Heart right ventricle (tissue), 16 donors: Measurements from ENCODE around the gene INPP5A. TPM values are rescaled to one million over a fixed set of nuclear protein-coding genes. Genes with fewer than 3 reads are reported as not detected.

ENCODE experiments used
- ATAC-seq, 8 donors: fragments of 200-7000 bp; cut with Tn5 transposase; one replicate each; pipeline ENCODE4 v1.9.1; 2020; ENCODE audit warnings: mild to moderate bottlenecking in 8 of 8, moderate library complexity in 8 of 8, moderate number of reproducible peaks in 1 of 8
- DNase-seq, 2 donors: peaks; one replicate each; pipeline ENCODE4 v3.0.0-alpha.2; 2020
- H3K27ac ChIP-seq, 10 donors: fragments of 200-600 bp; sonication (generic) in 2 of 10; one replicate each; pipeline versions ENCODE4 v1.5.0 to v1.8.0; 2020 to 2022; ENCODE audit warnings: mild to moderate bottlenecking in 3 of 10
- H3K27me3 ChIP-seq, 7 donors: fragments of 200-600 bp; one replicate each; pipeline ENCODE4 v1.8.0; 2021 to 2022; ENCODE audit warnings: mild to moderate bottlenecking in 2 of 7
- H3K36me3 ChIP-seq, 9 donors: fragments of 200-600 bp; sonication (generic) in 1 of 9; one replicate each; pipeline versions ENCODE4 v1.5.0 to v1.8.0; 2020 to 2022; ENCODE audit warnings: mild to moderate bottlenecking in 2 of 9
- H3K4me1 ChIP-seq, 9 donors: fragments of 200-600 bp; sonication (generic) in 1 of 9; one replicate each; pipeline versions ENCODE4 v1.5.0 to v1.8.0; 2020 to 2022; ENCODE audit warnings: mild to moderate bottlenecking in 4 of 9
- H3K4me3 ChIP-seq, 10 donors: fragments of 200-600 bp; sonication (generic) in 2 of 10; one replicate each; pipeline versions ENCODE4 v1.5.0 to v1.8.0; 2020 to 2022; ENCODE audit warnings: mild to moderate bottlenecking in 7 of 10, moderate library complexity in 2 of 10
- H3K9me3 ChIP-seq, 11 donors: fragments of 200-600 bp in 10 of 11; sonication (generic) in 2 of 11; one replicate each; pipeline versions ENCODE4 v1.5.0 to v1.8.0; 2013 to 2022; ENCODE audit warnings: mild to moderate bottlenecking in 2 of 11, control low read depth in 1 of 11, moderate library complexity in 1 of 11
- CTCF ChIP-seq, 9 donors: fragments of 200-600 bp; sonication (generic) in 2 of 9; IDR thresholded peaks; one replicate each; pipeline versions ENCODE4 v1.5.0 to v1.8.0; 2021 to 2022; ENCODE audit warnings: antibody characterized with exemption in 9 of 9, mild to moderate bottlenecking in 5 of 9, moderate library complexity in 1 of 9
- WGBS, 2 donors: extraction: QIAGEN DNeasy Blood & Tissue Kit; methylation state at CpG; one replicate each; pipeline ENCODE4 v1.1.7; 2013; ENCODE audit warnings: inconsistent platforms in 1 of 2; 5-methylcytosine and 5-hydroxymethylcytosine counted together
- intact Hi-C, 10 donors: fragments of 100-400 bp; cut with DNase I; formaldehyde crosslinking; loops; one replicate each; pipeline versions ENCODE4 v1.11.1 to v1.14.2; 2022
- polyA plus RNA-seq, 2 donors: library from polyadenylated mRNA; stranded (reverse); fragments of 200-250 nt; gene quantifications; one replicate each; pipeline ENCODE4 v1.2.3, GENCODE V29; 2013
- total RNA-seq, 10 donors: library from RNA; stranded (reverse); fragmentation: NEBNext Ultra II Directional in 3 of 10; extraction: Animal tissue kit (Norgen Biotek cat#: 25700) in 3 of 10; gene quantifications; one replicate each; pipeline versions ENCODE4 v1.2.1 to v1.2.4, GENCODE V29; 2021 to 2023
- donor health status: Arrhythmogenic right ventricular cardiomyopathy.
- donor health status: ischemic (EF 13 %, LVEDD 7.1; RV severe dilation, severe dysfunction).
- donor health status: healthy with polysubstance abuse.
- donor health status: DM: no; HTN: yes; CAD: no.
- donor health status: DM: no; HTN: no; CAD: no.
- donor health status: ischemic (EF 25% LVEDD 6.9; RV normal size, moderate dysfunction).
- donor health status: ischemic (EF 25% LVEDD 5.7; RV mildly dilated, moderate dysfunction).
- donor health status: healthy.
- donor health status: DM: yes; HTN: yes; CAD: no.
- donor health status: Ischemic cardiomyopathy.
- donor health status: ischemic (EF 35%, LVEDD 5.7; RV mildly dilated, moderate dysfunction).
- donor health status: nonischemic (EF 11% LVEDD 7.7; RV severe dilation, severe dysfunction).
- donor health status: DM: yes; HTN: yes; CAD: no.
- donor health status: PGD.
- donor health status: ischemic (EF 29% LVEDD 5.4; RV normal size, mild dysfunction).
- donor health status: nonischemic (EF 23%, LVEDD 6.1; RV moderate dilation, normal function).

Gene INPP5A
- total and polyA plus RNA-seq, 12 donors: 30.4 to 122 (median 106) TPM

DNA sequence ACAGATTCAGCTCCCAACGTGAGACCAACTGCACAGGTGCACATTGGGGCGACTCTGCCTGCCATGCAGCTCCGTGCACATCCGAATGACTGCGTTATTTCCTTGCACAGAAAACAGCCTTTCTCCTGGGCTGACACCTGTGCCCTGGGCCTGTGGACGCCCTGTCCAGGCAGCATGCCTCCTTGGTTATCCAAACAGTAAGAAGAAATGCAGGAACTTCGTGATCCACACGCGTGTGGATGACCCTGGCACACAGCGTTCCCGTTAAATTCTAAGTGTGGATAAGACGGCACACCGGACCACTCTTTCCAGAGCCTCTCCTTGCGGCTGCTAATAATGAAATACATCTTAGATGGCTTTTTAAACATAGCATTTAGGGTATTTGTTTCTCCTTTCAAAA is 208.8 kb downstream of the INPP5A start:
- H3K9me3 ChIP-seq: no peaks in the 10 kb centered on the region
- no peak overlapping the region for H3K4me3 ChIP-seq
- no peak for TF ChIP-seq CTCF (IDR thresholded peaks at IDR 0.05)
- no peak for DNase-seq
- ATAC-seq: no peak
- H3K4me1 ChIP-seq: no peaks in the 10 kb centered on the region
- H3K36me3 ChIP-seq: peaks cover 0 to 57% (median 17%) of the 10 kb centered on the region in 9 donors
- no peaks in the 10 kb centered on the region for H3K27me3 ChIP-seq
- no peak overlapping the region for H3K27ac ChIP-seq
- 88 to 92% methylated on average over 14 of the region's 14 CpGs for WGBS, 2 donors
- intact Hi-C loops: no loop called here

DNA sequence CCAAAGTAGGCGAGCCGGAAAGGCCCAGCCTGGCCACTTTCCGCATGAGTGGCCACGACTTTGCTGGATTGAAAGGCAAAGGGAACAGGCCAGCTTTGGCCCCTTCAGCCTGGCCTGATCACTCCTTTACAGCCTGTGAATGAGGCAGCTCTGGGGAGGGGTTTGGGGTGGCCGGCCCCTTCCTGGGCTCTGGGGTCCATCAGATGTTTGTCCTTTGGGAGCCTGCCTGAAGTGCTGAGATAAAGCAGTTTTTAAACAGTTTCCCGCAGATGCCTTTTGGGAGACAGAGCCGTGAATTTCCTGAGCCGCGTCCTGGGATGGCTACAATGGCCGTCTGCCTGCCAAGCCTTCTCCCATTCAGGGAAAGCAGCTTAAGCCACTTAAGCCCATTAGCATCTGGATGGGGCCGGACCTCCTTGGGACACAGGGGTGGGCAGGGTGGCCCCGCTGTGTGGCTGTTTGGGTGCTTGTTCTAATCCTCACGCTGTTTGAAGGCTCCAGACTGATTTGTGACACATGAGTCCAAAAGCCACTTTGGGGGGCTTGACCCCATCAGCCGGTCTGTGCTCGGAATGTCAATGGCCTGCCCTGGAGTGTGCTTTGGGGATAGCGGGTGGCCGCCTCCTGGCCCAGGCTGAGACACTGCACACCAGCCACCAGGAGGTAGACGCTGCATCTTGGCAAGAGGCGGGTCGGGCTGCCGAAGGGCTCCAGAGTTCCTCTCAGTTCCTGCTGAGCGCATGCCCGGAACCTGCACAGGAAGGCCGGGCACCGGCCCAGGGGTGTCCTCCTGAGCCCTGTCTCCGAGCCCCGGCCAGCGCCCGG is 209.4 kb downstream of the INPP5A start:
- ATAC-seq: no peak
- no peak overlapping the region for H3K27ac ChIP-seq
- no peaks in the 10 kb centered on the region for H3K9me3 ChIP-seq
- no peaks in the 10 kb centered on the region for H3K4me1 ChIP-seq
- no peak overlapping the region for H3K4me3 ChIP-seq
- H3K36me3 ChIP-seq: peaks cover 0 to 51% (median 17%) of the 10 kb centered on the region in 9 donors
- WGBS, 2 donors: 73 to 80% methylated on average over 29 of the region's 29 CpGs
- TF ChIP-seq CTCF (IDR thresholded peaks at IDR 0.05): no peak
- no peaks in the 10 kb centered on the region for H3K27me3 ChIP-seq
- no peak for DNase-seq
- intact Hi-C loops: no loop called here

- intact Hi-C loops: no loop called here
- Histone ChIP-seq H3K27me3 (no peaks in the 10 kb centered on the region), H3K9me3 (no peaks in the 10 kb centered on the region), H3K27ac (no peak overlapping the region), H3K4me3 (no peak overlapping the region), H3K36me3 (peaks cover 0 to 48% (median 17%) of the 10 kb centered on the region in 9 donors), H3K4me1 (no peaks in the 10 kb centered on the region)
- DNase-seq (no peak), ATAC-seq (no peak)
- TF ChIP-seq CTCF (IDR thresholded peaks at IDR 0.05): no peak
- 92 to 97% methylated on average over 15 of the region's 15 CpGs for WGBS, 2 donors
Measured at GRCh38 chr10:132748135-132748534, 210.5 kb downstream of the INPP5A start.

GRCh38 chr10:132748545-132749370 is 211.2 kb downstream of the INPP5A start:
- 93% methylated on average over 36 of the region's 36 CpGs for WGBS, 2 donors
- intact Hi-C loops: no loop called here
- H3K36me3 ChIP-seq: peaks cover 0 to 49% (median 17%) of the 10 kb centered on the region in 9 donors

More at GRCh38 chr10:132748545-132749370, 211.2 kb downstream of the INPP5A start:
- no peaks in the 10 kb centered on the region for H3K9me3 ChIP-seq
- no peak overlapping the region for H3K27ac ChIP-seq
- DNase-seq (no peak), ATAC-seq (no peak)
- no peak for TF ChIP-seq CTCF (IDR thresholded peaks at IDR 0.05)
- no peaks in the 10 kb centered on the region for H3K4me1 ChIP-seq
- no peaks in the 10 kb centered on the region for H3K27me3 ChIP-seq
- H3K4me3 ChIP-seq: no peak overlapping the region
